GM12891 (cell line): ENCODE results near the gene KCNG1.

Experiments
- POLR2A ChIP-seq: IDR thresholded peaks from 2 replicates; pipeline ENCODE4 v1.6.1; 2011; ENCODE audit warnings: low read depth, low read length, control low read depth
- POLR2AphosphoS5 ChIP-seq: IDR thresholded peaks from 2 replicates; pipeline ENCODE4 v1.6.1; 2011; ENCODE audit warnings: low read depth, low read length, control low read depth
- TAF1 ChIP-seq: IDR thresholded peaks from 2 replicates; pipeline ENCODE4 v1.6.1; 2011; ENCODE audit warnings: low read depth, low read length, control low read depth

DNA sequence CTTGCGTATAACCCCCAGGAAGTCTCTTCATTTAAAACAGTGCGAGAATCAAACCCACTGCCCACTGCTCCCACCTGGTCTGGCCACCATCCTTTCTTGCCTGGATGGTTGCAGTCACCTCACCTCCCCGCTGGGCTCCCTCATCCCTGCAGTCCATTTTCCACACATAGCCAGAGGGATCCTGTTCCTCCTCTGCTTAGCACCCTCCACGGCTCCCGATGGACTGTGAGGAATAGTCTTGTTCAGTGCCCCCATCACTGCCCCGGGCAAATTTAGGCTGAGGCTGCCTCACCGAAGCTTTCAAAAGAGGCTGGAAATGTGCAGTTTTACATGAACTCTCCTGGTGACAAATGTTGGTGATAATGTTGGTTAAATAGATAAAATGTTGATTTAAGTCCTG lies 17.7 kb downstream of the KCNG1 start:
- TF ChIP-seq POLR2A (no peak), TAF1 (no peak), POLR2AphosphoS5 (no peak)
